Uterus (tissue), 2 donors: ENCODE data around the gene ZNF273.

ENCODE experiments used
- CTCF ChIP-seq, 4 experiments: fragments of 200-600 bp in 2 of 4; fragments of 450-650 bp in 2 of 4; sonication (generic) in 2 of 4; IDR thresholded peaks; one replicate each; pipeline ENCODE4 v1.5.1; 2016 to 2019; ENCODE audit warnings: antibody characterized with exemption in 4 of 4, mild to moderate bottlenecking in 2 of 4, moderate library complexity in 1 of 4
- POLR2A ChIP-seq, 2 donors: fragments of 450-650 bp; IDR thresholded peaks; one replicate each; pipeline ENCODE4 v1.6.1; 2016; ENCODE audit warnings: antibody characterized with exemption in 2 of 2, mild to moderate bottlenecking in 1 of 2, moderate library complexity in 1 of 2

GRCh38 chr7:64892116-64892515 lies 11.0 kb upstream of the ZNF273 start:
- TF ChIP-seq CTCF (IDR thresholded peaks at IDR 0.05), result no peak
- no peak for TF ChIP-seq POLR2A (IDR thresholded peaks at IDR 0.05)
